ENCODE results near the gene GNPTG. TPM values are rescaled to one million over a fixed set of nuclear protein-coding genes. Genes with fewer than 3 reads are reported as not detected.

The GNPTG gene
- total RNA-seq, 2 experiments from 2014 or later: 27.6 to 32.0 TPM

- no peaks in the 10 kb centered on the region for H3K27me3 Mint-ChIP-seq
- no peaks in the 10 kb centered on the region for H3K4me1 Mint-ChIP-seq (ENCODE audit: low read depth)
- intact Hi-C loops (cut with DNase I, micrococcal nuclease): no loop called here
- Histone ChIP-seq H3K36me3 (ENCODE audit: insufficient read depth, low read length) (peaks cover 49% of the 10 kb centered on the region), H3K27me3 (ENCODE audit: control insufficient read depth in 1 of 2, insufficient read depth in 2 of 2, low read length in 2 of 2) (peaks cover 0 to 2% of the 10 kb centered on the region in 2 experiments), H3K27ac (ENCODE audit: low read depth in 1 of 2, low read length in 2 of 2) (no peak overlapping the region), H3K4me3 (ENCODE audit: low read length) (no peak overlapping the region), H3K9me3 (ENCODE audit: control insufficient read depth in 1 of 2, insufficient read depth in 1 of 2, low read length in 2 of 2) (peaks cover 0 to 6% of the 10 kb centered on the region in 2 experiments), H3K4me1 (ENCODE audit: insufficient read depth, low read length) (no peaks in the 10 kb centered on the region)
- no peak for TF ChIP-seq CTCF (IDR thresholded peaks at IDR 0.05)
- H3K36me3 Mint-ChIP-seq (ENCODE audit: low read depth): peaks cover 26% of the 10 kb centered on the region
- ChIA-PET CTCF (no interaction called here), POLR2A (no interaction called here)
- no peaks in the 10 kb centered on the region for H3K9me3 Mint-ChIP-seq
- ATAC-seq (ENCODE audit: poor library complexity): no peak
- no peak overlapping the region for H3K4me3 Mint-ChIP-seq
- H3K27ac Mint-ChIP-seq: no peak overlapping the region
- DNase-seq: no peak
These were observed 26.5 kb upstream of the GNPTG start for GRCh38 chr16:1325261-1325660.

DNA sequence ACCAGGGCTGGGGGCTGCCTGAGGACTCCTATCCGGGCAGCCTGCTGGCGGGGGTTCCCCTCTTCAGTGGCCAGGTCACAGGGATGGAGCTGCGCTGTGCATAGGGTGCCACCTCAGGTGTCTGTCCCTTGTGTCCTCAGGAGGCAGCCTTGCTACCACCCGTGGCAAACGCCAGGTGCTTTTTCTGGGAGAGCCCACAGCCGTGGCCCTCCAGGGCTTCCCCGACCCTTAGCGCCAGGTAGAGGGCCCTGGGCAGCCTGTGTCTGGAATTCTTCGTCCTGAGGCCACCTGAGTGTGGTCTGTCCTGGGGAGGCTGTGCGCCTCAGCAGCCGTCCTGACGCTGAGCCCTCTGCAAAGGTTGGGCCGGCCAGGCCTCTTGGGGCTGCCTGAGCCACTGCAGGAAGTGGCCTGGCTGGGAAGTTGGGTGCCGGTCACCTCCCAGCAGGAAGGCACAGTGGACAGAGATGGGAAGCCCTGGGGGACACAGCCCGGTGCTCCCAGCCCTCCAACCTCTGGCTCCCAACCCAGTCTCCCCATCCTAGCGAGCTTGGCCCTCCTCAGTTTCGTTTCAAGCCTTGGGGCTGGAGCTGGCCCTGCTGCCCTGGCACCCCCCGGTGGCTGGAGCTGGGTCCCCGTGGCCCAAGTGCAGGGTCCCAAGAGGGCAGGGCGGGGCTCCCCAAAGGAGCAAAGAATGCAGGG lies 25.9 kb upstream of the GNPTG start:
- H3K27ac Mint-ChIP-seq: no peak overlapping the region
- peaks cover 44% of the 10 kb centered on the region for H3K36me3 ChIP-seq (ENCODE audit: insufficient read depth, low read length)
- TF ChIP-seq CTCF (IDR thresholded peaks at IDR 0.05): no peak
- H3K9me3 Mint-ChIP-seq: no peaks in the 10 kb centered on the region
- peaks cover 1% of the 10 kb centered on the region for H3K4me1 ChIP-seq (ENCODE audit: insufficient read depth, low read length)
- no peak overlapping the region for H3K4me3 ChIP-seq (ENCODE audit: low read length)
- DNase-seq: no peak
- ChIA-PET POLR2A (interaction anchor here (1.4 kb wide), 1 partner anchor 16 kb away, joined by 4 read pairs; the partner anchor contains the start of gene UBE2I), CTCF (no interaction called here)
- no peak overlapping the region for H3K27ac ChIP-seq (ENCODE audit: low read depth in 1 of 2, low read length in 2 of 2)
- H3K27me3 ChIP-seq (ENCODE audit: control insufficient read depth in 1 of 2, insufficient read depth in 2 of 2, low read length in 2 of 2): peaks cover 0 to 4% of the 10 kb centered on the region in 2 experiments
- H3K4me1 Mint-ChIP-seq (ENCODE audit: low read depth): no peaks in the 10 kb centered on the region
- H3K27me3 Mint-ChIP-seq: no peaks in the 10 kb centered on the region
- H3K36me3 Mint-ChIP-seq (ENCODE audit: low read depth): peaks cover 24% of the 10 kb centered on the region
- ATAC-seq (ENCODE audit: poor library complexity): no peak
- intact Hi-C loops (cut with DNase I, micrococcal nuclease): no loop called here
- peaks cover 0 to 12% of the 10 kb centered on the region in 2 experiments for H3K9me3 ChIP-seq (ENCODE audit: control insufficient read depth in 1 of 2, insufficient read depth in 1 of 2, low read length in 2 of 2)
- no peak overlapping the region for H3K4me3 Mint-ChIP-seq

- no peak overlapping the region for H3K4me3 ChIP-seq (ENCODE audit: low read length)
- CTCF ChIA-PET: no interaction called here
- no peak for ATAC-seq (ENCODE audit: poor library complexity)
- H3K4me1 Mint-ChIP-seq (ENCODE audit: low read depth): peaks cover 2% of the 10 kb centered on the region
- H3K4me1 ChIP-seq (ENCODE audit: insufficient read depth, low read length): peaks cover 7% of the 10 kb centered on the region
- H3K36me3 ChIP-seq (ENCODE audit: insufficient read depth, low read length): peaks cover 39% of the 10 kb centered on the region
- H3K9me3 ChIP-seq (ENCODE audit: control insufficient read depth in 1 of 2, insufficient read depth in 1 of 2, low read length in 2 of 2): peaks cover 0 to 15% of the 10 kb centered on the region in 2 experiments
- intact Hi-C loops (cut with DNase I, micrococcal nuclease): no loop called here
- peaks cover 24% of the 10 kb centered on the region for H3K36me3 Mint-ChIP-seq (ENCODE audit: low read depth)
- no peaks in the 10 kb centered on the region for H3K27me3 Mint-ChIP-seq
- H3K9me3 Mint-ChIP-seq: no peaks in the 10 kb centered on the region
- POLR2A ChIA-PET: interaction anchor here (1.4 kb wide), 1 partner anchor 17 kb away, joined by 4 read pairs; the partner anchor contains the start of gene UBE2I
- no peak for DNase-seq
- H3K4me3 Mint-ChIP-seq: no peak overlapping the region
- TF ChIP-seq CTCF (IDR thresholded peaks at IDR 0.05): no peak
- H3K27ac Mint-ChIP-seq: no peak overlapping the region
- H3K27ac ChIP-seq (ENCODE audit: low read depth in 1 of 2, low read length in 2 of 2): no peak overlapping the region
- H3K27me3 ChIP-seq (ENCODE audit: control insufficient read depth in 1 of 2, insufficient read depth in 2 of 2, low read length in 2 of 2): peaks cover 3 to 4% of the 10 kb centered on the region in 2 experiments
These were observed 25.3 kb upstream of the GNPTG start for GRCh38 chr16:1326391-1326790.
